Astrocyte (in vitro differentiated cells and primary cell): ENCODE measurements around the gene C10orf105. TPM values are rescaled to one million over a fixed set of nuclear protein-coding genes. Genes with fewer than 3 reads are reported as not detected.

Experiments
- DNase-seq: peaks from one replicate; pipeline ENCODE4 v3.0.0-alpha.2; 2010; ENCODE audit warnings: low read depth
- FAIRE-seq: peaks from 2 replicates; lab custom pipeline; 2011; peaks lifted over from hg19 to GRCh38; lab: Jason Lieb, UNC
- H2AFZ ChIP-seq: 2 replicates; pipeline ENCODE4 v1.6.0; 2012; ENCODE audit warnings: low read depth, low read length, inconsistent platforms
- H3K27ac ChIP-seq: 2 replicates; pipeline ENCODE4 v1.5.1; 2011; ENCODE audit warnings: low read depth, low read length, inconsistent platforms
- H3K27me3 ChIP-seq: 2 replicates; pipeline ENCODE4 v1.6.0; 2011; ENCODE audit warnings: low read length, inconsistent platforms; ENCODE audit not compliant: insufficient read depth
- H3K36me3 ChIP-seq: 2 replicates; pipeline ENCODE4 v1.5.1; 2011; ENCODE audit warnings: low read length, inconsistent platforms; ENCODE audit not compliant: insufficient read depth
- H3K4me1 ChIP-seq: 2 replicates; pipeline ENCODE4 v1.5.1; 2011; ENCODE audit warnings: low read length, inconsistent platforms; ENCODE audit not compliant: insufficient read depth
- H3K4me2 ChIP-seq: 2 replicates; pipeline ENCODE4 v1.6.0; 2012; ENCODE audit warnings: low read length, inconsistent platforms
- H3K4me3 ChIP-seq: 2 replicates; pipeline ENCODE4 v1.5.1; 2011; ENCODE audit warnings: low read depth, mild to moderate bottlenecking, low read length, inconsistent platforms; ENCODE audit not compliant: insufficient read depth
- H3K79me2 ChIP-seq: 2 replicates; pipeline ENCODE4 v1.6.0; 2012; ENCODE audit warnings: mild to moderate bottlenecking, low read length, inconsistent platforms; ENCODE audit not compliant: insufficient read depth
- H3K9ac ChIP-seq: 2 replicates; pipeline ENCODE4 v1.6.0; 2012; ENCODE audit warnings: mild to moderate bottlenecking, low read length, inconsistent platforms
- H3K9me3 ChIP-seq: 2 replicates; pipeline ENCODE4 v1.5.1; 2012; ENCODE audit warnings: low read depth, mild to moderate bottlenecking, low read length, inconsistent platforms; ENCODE audit not compliant: insufficient read depth
- H4K20me1 ChIP-seq: 2 replicates; pipeline ENCODE4 v1.6.0; 2012; ENCODE audit warnings: low read length, inconsistent platforms; ENCODE audit not compliant: insufficient read depth
- H3K27ac Mint-ChIP-seq: one replicate; pipeline ENCODE4 v1.8.0; 2021; ENCODE audit warnings: mild to moderate bottlenecking, mixed read lengths; ENCODE audit not compliant: unreplicated experiment
- H3K27me3 Mint-ChIP-seq: one replicate; pipeline ENCODE4 v1.8.0; 2021; ENCODE audit warnings: low read depth, mixed read lengths; ENCODE audit not compliant: unreplicated experiment
- H3K36me3 Mint-ChIP-seq: one replicate; pipeline ENCODE4 v1.8.0; 2021; ENCODE audit warnings: low read depth, mixed read lengths; ENCODE audit not compliant: unreplicated experiment
- H3K4me1 Mint-ChIP-seq: one replicate; pipeline ENCODE4 v1.8.0; 2021; ENCODE audit warnings: low read depth, mixed read lengths; ENCODE audit not compliant: unreplicated experiment
- H3K4me3 Mint-ChIP-seq: one replicate; pipeline ENCODE4 v1.8.0; 2021; ENCODE audit warnings: mild to moderate bottlenecking, moderate library complexity, mixed read lengths; ENCODE audit not compliant: unreplicated experiment
- H3K9me3 Mint-ChIP-seq: one replicate; pipeline ENCODE4 v1.8.0; 2021; ENCODE audit warnings: mild to moderate bottlenecking, mixed read lengths; ENCODE audit not compliant: unreplicated experiment
- CTCF ChIP-seq: IDR thresholded peaks from 2 replicates; pipeline ENCODE4 v1.5.1; 2011; ENCODE audit warnings: low read depth, mild to moderate bottlenecking, inconsistent platforms, low read length, moderate library complexity; ENCODE audit not compliant: insufficient read depth
- EZH2 ChIP-seq: IDR thresholded peaks from 2 replicates; pipeline ENCODE4 v1.6.1; 2012; ENCODE audit warnings: mild to moderate bottlenecking, low read length, inconsistent platforms; ENCODE audit not compliant: insufficient read depth
- total RNA-seq: library from RNA; stranded (reverse); gene quantifications from 2 replicates; pipeline ENCODE4 v1.2.1, GENCODE V29; 2021

The C10orf105 gene
- total RNA-seq, 1 donor from 2014 or later: not detected

GRCh38 chr10:71736570-71736952 is 17.0 kb upstream of the C10orf105 start:
- Mint-ChIP-seq H3K27ac (no peak overlapping the region), H3K27me3 (peaks cover 42% of the 10 kb centered on the region), H3K4me1 (no peaks in the 10 kb centered on the region), H3K9me3 (peaks cover 2% of the 10 kb centered on the region), H3K4me3 (no peak overlapping the region), H3K36me3 (no peaks in the 10 kb centered on the region)
- no peaks in the 10 kb centered on the region for H4K20me1 ChIP-seq
- DNase-seq: no peak
- H3K4me1 ChIP-seq: no peaks in the 10 kb centered on the region
- no peak overlapping the region for H3K9ac ChIP-seq
- no peaks in the 10 kb centered on the region for H3K36me3 ChIP-seq
- no peaks in the 10 kb centered on the region for H3K9me3 ChIP-seq
- no peak overlapping the region for H3K4me3 ChIP-seq
- no peak overlapping the region for H2AFZ ChIP-seq
- no peak overlapping the region for H3K27ac ChIP-seq
- FAIRE-seq: no peak
- no peaks in the 10 kb centered on the region for H3K79me2 ChIP-seq
- H3K27me3 ChIP-seq: no peaks in the 10 kb centered on the region
- H3K4me2 ChIP-seq: no peak overlapping the region
- TF ChIP-seq EZH2: no peak
- no peak for TF ChIP-seq CTCF

GRCh38 chr10:71735709-71736569 is 16.4 kb upstream of the C10orf105 start:
- Histone ChIP-seq H3K9me3 (no peaks in the 10 kb centered on the region), H3K9ac (no peak overlapping the region), H3K27ac (no peak overlapping the region), H3K27me3 (peaks cover 2% of the 10 kb centered on the region), H3K79me2 (no peaks in the 10 kb centered on the region), H3K36me3 (no peaks in the 10 kb centered on the region), H3K4me3 (no peak overlapping the region), H3K4me2 (no peak overlapping the region), H3K4me1 (no peaks in the 10 kb centered on the region), H4K20me1 (no peaks in the 10 kb centered on the region), H2AFZ (no peak overlapping the region)
- peaks cover 44% of the 10 kb centered on the region for H3K27me3 Mint-ChIP-seq
- no peaks in the 10 kb centered on the region for H3K36me3 Mint-ChIP-seq
- no peak overlapping the region for H3K27ac Mint-ChIP-seq
- DNase-seq: no peak
- TF ChIP-seq CTCF (no peak), EZH2 (no peak)
- no peak overlapping the region for H3K4me3 Mint-ChIP-seq
- FAIRE-seq: no peak
- no peaks in the 10 kb centered on the region for H3K4me1 Mint-ChIP-seq
- H3K9me3 Mint-ChIP-seq: peaks cover 2% of the 10 kb centered on the region

GRCh38 chr10:71734797-71735196 is 15.2 kb upstream of the C10orf105 start:
- H3K4me1 Mint-ChIP-seq: no peaks in the 10 kb centered on the region
- Histone ChIP-seq H4K20me1 (no peaks in the 10 kb centered on the region), H3K4me2 (no peak overlapping the region), H3K9me3 (no peaks in the 10 kb centered on the region), H2AFZ (no peak overlapping the region), H3K9ac (no peak overlapping the region), H3K27ac (no peak overlapping the region), H3K4me1 (no peaks in the 10 kb centered on the region), H3K36me3 (no peaks in the 10 kb centered on the region), H3K4me3 (no peak overlapping the region), H3K27me3 (peaks cover 2% of the 10 kb centered on the region), H3K79me2 (no peaks in the 10 kb centered on the region)
- DNase-seq (no peak), FAIRE-seq (no peak)
- H3K4me3 Mint-ChIP-seq: no peak overlapping the region
- H3K9me3 Mint-ChIP-seq: peaks cover 2% of the 10 kb centered on the region
- no peak for TF ChIP-seq EZH2
- no peak overlapping the region for H3K27ac Mint-ChIP-seq
- no peaks in the 10 kb centered on the region for H3K36me3 Mint-ChIP-seq
- H3K27me3 Mint-ChIP-seq: peaks cover 41% of the 10 kb centered on the region
